CD14-positive monocyte (primary cell): ENCODE data around the gene ATP5F1D. TPM values are rescaled to one million over a fixed set of nuclear protein-coding genes. Genes with fewer than 3 reads are reported as not detected.

Experiments used
- DNase-seq, 3 donors: peaks; one replicate each; pipeline ENCODE4 v3.0.0-alpha.2; 2011 to 2022
- H2AFZ ChIP-seq: 2 replicates; pipeline ENCODE4 v1.6.0; 2012; ENCODE audit warnings: mild to moderate bottlenecking, low read depth, low read length, inconsistent platforms; ENCODE audit not compliant: insufficient read depth, poor library complexity, severe bottlenecking
- H3K27ac ChIP-seq, 2 donors: 1 replicate in 1 of 2; 2 replicates in 1 of 2; pipeline ENCODE4 v1.5.1; 2012 to 2013; ENCODE audit warnings: low read length in 2 of 2, control low read depth in 1 of 2, inconsistent platforms in 1 of 2, low read depth in 1 of 2, mild to moderate bottlenecking in 1 of 2
- H3K27me3 ChIP-seq, 2 donors: one replicate each; pipeline versions ENCODE4 v1.6.0 to v1.6.1; 2011 to 2013; ENCODE audit warnings: low read length in 2 of 2; ENCODE audit not compliant: control insufficient read depth in 2 of 2, insufficient read depth in 2 of 2
- H3K36me3 ChIP-seq, 2 donors: replicated peaks in 1 of 2; 1 replicate in 1 of 2; 2 replicates in 1 of 2; pipeline versions ENCODE4 v1.5.1 to v1.6.1; 2012 to 2013; ENCODE audit warnings: low read length in 2 of 2, control low read depth in 1 of 2, inconsistent platforms in 1 of 2, mild to moderate bottlenecking in 1 of 2; ENCODE audit not compliant: insufficient read depth in 2 of 2, control insufficient read depth in 1 of 2
- H3K4me1 ChIP-seq, 2 donors: 1 replicate in 1 of 2; 2 replicates in 1 of 2; pipeline versions ENCODE4 v1.5.1 to v1.6.1; 2012 to 2013; ENCODE audit warnings: low read length in 2 of 2, control low read depth in 1 of 2, inconsistent platforms in 1 of 2, mild to moderate bottlenecking in 1 of 2, moderate library complexity in 1 of 2; ENCODE audit not compliant: insufficient read depth in 2 of 2, control insufficient read depth in 1 of 2
- H3K4me2 ChIP-seq: replicated peaks from 2 replicates; pipeline ENCODE3; 2012; ENCODE audit warnings: low read length, moderate library complexity, mild to moderate bottlenecking; ENCODE audit not compliant: poor library complexity, severe bottlenecking; ENCODE audit errors: extremely low read depth
- H3K4me3 ChIP-seq, 3 experiments: fragments of 200-600 bp in 1 of 3; sonication (generic) in 1 of 3; replicated peaks in 1 of 3; 1 replicate in 2 of 3; 2 replicates in 1 of 3; pipeline ENCODE4 v1.5.1; 2011 to 2013; ENCODE audit warnings: low read length in 3 of 3, mild to moderate bottlenecking in 3 of 3, control low read depth in 2 of 3, low read depth in 2 of 3, inconsistent platforms in 1 of 3, moderate library complexity in 1 of 3
- H3K79me2 ChIP-seq: 2 replicates; pipeline ENCODE4 v1.6.0; 2012; ENCODE audit warnings: mild to moderate bottlenecking, control low read depth, inconsistent platforms, low read length, moderate library complexity; ENCODE audit not compliant: insufficient read depth
- H3K9ac ChIP-seq: 2 replicates; pipeline ENCODE4 v1.6.0; 2017; ENCODE audit warnings: low read length, mild to moderate bottlenecking; ENCODE audit not compliant: insufficient read depth, poor library complexity, severe bottlenecking
- H3K9me3 ChIP-seq, 2 donors: replicated peaks in 1 of 2; 1 replicate in 1 of 2; 2 replicates in 1 of 2; pipeline versions ENCODE4 v1.5.1 to v1.6.1; 2012 to 2013; ENCODE audit warnings: low read length in 2 of 2, control low read depth in 1 of 2; ENCODE audit not compliant: control insufficient read depth in 1 of 2, insufficient read depth in 1 of 2
- H4K20me1 ChIP-seq: 2 replicates; pipeline ENCODE4 v1.6.0; 2012; ENCODE audit warnings: mild to moderate bottlenecking, low read length, control low read depth, moderate library complexity; ENCODE audit not compliant: insufficient read depth
- H3K27ac Mint-ChIP-seq, 7 donors: one replicate each; pipeline ENCODE4 v1.8.0; 2020; ENCODE audit warnings: mild to moderate bottlenecking in 7 of 7, mixed read lengths in 7 of 7, moderate library complexity in 6 of 7, inconsistent platforms in 2 of 7
- H3K27me3 Mint-ChIP-seq, 3 donors: one replicate each; pipeline ENCODE4 v1.8.0; 2021 to 2022; ENCODE audit warnings: low read depth in 3 of 3, mild to moderate bottlenecking in 3 of 3, mixed read lengths in 3 of 3, moderate library complexity in 3 of 3, inconsistent platforms in 1 of 3
- H3K36me3 Mint-ChIP-seq, 2 donors: one replicate each; pipeline ENCODE4 v1.8.0; 2020; ENCODE audit warnings: mixed read lengths in 2 of 2, inconsistent platforms in 1 of 2, mild to moderate bottlenecking in 1 of 2
- H3K4me1 Mint-ChIP-seq: one replicate; pipeline ENCODE4 v1.8.0; 2020; ENCODE audit warnings: mild to moderate bottlenecking, mixed read lengths
- H3K4me3 Mint-ChIP-seq, 2 donors: one replicate each; pipeline ENCODE4 v1.8.0; 2020; ENCODE audit warnings: mild to moderate bottlenecking in 2 of 2, mixed read lengths in 2 of 2, moderate library complexity in 1 of 2
- H3K9me3 Mint-ChIP-seq, 7 donors: one replicate each; pipeline ENCODE4 v1.8.0; 2020 to 2022; ENCODE audit warnings: mixed read lengths in 7 of 7, mild to moderate bottlenecking in 6 of 7, moderate library complexity in 6 of 7, inconsistent platforms in 2 of 7
- WGBS: methylation state at CpG from one replicate; pipeline ENCODE4 v1.1.5; 2013; ENCODE audit warnings: missing lambda C conversion rate; ENCODE audit not compliant: insufficient coverage; 5-methylcytosine and 5-hydroxymethylcytosine counted together
- intact Hi-C, 2 donors: fragments of 100-400 bp; cut with micrococcal nuclease; formaldehyde crosslinking; loops; one replicate each; pipeline versions ENCODE4 v1.15.0 to v1.15.1; 2023
- polyA plus RNA-seq, 3 donors: library from polyadenylated mRNA; depleted of rRNA in 1 of 3; unstranded in 2 of 3; stranded (reverse) in 1 of 3; fragments of 300-500 nt in 2 of 3; fragments of >200 nt in 1 of 3; fragmentation: Illumina TruSeq in 2 of 3; gene quantifications; 1 replicate in 2 of 3; 2 replicates in 1 of 3; pipeline ENCODE4 v1.2.3, GENCODE V29; 2012 to 2021
- TF ChIP-seq, protein P1 (sequence below): fragments of 200-600 bp; IDR thresholded peaks from one replicate; pipeline ENCODE4 v1.8.0; 2022; ENCODE audit warnings: antibody characterized with exemption, mild to moderate bottlenecking

Gene ATP5F1D
- polyA plus RNA-seq, 3 donors, result 122 to 160 (median 143) TPM

DNA sequence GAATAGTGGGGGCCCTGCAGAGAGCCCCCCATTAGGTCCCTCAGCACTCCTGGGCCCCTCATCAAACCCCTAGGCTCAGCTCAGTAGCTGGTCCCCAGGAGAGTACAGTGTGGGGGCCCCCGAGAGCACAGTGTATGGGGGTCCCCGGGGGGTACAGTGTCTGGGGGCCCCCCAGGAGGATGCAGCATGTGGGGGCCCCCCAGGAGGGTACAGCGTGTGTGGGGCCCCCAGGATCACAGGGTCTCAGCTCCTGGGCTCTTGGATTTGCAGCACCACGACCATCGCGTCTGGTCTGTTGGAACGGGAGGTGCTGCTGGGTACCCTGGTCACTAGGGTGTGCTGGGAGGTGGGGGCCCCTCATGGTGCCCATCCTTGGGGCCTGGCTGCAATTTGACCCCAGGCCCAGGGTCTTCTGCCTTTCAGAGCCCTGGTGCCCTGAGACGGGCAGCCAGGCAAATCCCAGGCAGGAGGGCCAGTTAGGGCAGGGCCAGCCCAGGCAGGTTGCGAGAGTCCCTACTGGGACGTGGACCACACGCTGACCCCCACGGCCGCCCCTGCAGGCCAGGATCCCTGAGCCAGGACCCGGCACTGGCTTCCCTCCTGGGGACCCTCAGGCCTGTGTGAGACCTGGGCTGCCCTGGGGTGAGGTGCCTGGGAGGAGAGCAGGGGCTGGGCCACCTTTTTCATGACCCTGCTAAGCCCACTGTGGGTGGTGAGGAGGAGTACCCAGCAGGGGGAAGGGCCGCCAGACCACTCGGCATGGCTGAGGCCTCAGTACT is 17.3 kb upstream of the ATP5F1D start:
- Histone ChIP-seq H3K27ac (no peak overlapping the region), H3K9ac (no peak overlapping the region), H3K4me3 (no peak overlapping the region), H3K9me3 (no peaks in the 10 kb centered on the region), H4K20me1 (peaks cover 69% of the 10 kb centered on the region), H3K4me1 (no peaks in the 10 kb centered on the region), H3K4me2 (no peak overlapping the region), H3K36me3 (peaks cover 53 to 80% of the 10 kb centered on the region in 2 donors), H3K79me2 (no peaks in the 10 kb centered on the region), H2AFZ (no peak overlapping the region), H3K27me3 (no peaks in the 10 kb centered on the region)
- Mint-ChIP-seq H3K4me3 (peak overlapping the region in 1 of 2 donors; percentile 31), H3K4me1 (no peaks in the 10 kb centered on the region), H3K27me3 (peaks cover 0 to 2% (median 0%) of the 10 kb centered on the region in 3 donors), H3K36me3 (peaks cover 17 to 40% of the 10 kb centered on the region in 2 donors), H3K27ac (no peak overlapping the region), H3K9me3 (peaks cover 0 to 10% (median 3%) of the 10 kb centered on the region in 7 donors)
- TF ChIP-seq, protein P1, sequence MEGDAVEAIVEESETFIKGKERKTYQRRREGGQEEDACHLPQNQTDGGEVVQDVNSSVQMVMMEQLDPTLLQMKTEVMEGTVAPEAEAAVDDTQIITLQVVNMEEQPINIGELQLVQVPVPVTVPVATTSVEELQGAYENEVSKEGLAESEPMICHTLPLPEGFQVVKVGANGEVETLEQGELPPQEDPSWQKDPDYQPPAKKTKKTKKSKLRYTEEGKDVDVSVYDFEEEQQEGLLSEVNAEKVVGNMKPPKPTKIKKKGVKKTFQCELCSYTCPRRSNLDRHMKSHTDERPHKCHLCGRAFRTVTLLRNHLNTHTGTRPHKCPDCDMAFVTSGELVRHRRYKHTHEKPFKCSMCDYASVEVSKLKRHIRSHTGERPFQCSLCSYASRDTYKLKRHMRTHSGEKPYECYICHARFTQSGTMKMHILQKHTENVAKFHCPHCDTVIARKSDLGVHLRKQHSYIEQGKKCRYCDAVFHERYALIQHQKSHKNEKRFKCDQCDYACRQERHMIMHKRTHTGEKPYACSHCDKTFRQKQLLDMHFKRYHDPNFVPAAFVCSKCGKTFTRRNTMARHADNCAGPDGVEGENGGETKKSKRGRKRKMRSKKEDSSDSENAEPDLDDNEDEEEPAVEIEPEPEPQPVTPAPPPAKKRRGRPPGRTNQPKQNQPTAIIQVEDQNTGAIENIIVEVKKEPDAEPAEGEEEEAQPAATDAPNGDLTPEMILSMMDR, result no peak
- 98% methylated on average over 16 of the region's 16 CpGs for WGBS
- intact Hi-C loops, result no loop called here
- no peak for DNase-seq

DNA sequence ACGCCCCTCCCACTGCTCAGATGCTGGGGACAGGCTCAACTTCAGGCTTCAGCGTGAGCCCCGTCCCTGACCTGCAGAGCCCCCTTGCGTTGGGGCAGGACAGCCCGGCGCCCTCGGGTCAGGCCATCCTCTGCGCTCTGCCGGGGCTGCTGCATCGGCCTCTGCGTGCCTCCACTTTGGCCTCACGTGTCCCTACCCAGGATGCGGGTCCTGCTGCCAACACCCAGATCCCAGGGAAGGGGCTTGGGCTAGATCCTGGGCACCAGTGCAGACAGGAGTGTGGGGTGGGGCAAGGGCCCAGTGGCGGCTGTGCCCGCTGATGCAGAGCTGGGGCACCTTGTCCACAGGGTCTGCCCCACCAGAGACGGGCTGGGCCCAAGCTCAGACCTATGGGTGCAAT is 16.7 kb upstream of the ATP5F1D start:
- Histone ChIP-seq H3K4me2 (no peak overlapping the region), H3K36me3 (peaks cover 51 to 79% of the 10 kb centered on the region in 2 donors), H2AFZ (no peak overlapping the region), H3K9me3 (no peaks in the 10 kb centered on the region), H3K9ac (no peak overlapping the region), H3K4me3 (no peak overlapping the region), H3K4me1 (no peaks in the 10 kb centered on the region), H4K20me1 (peaks cover 66% of the 10 kb centered on the region), H3K79me2 (no peaks in the 10 kb centered on the region), H3K27me3 (no peaks in the 10 kb centered on the region), H3K27ac (no peak overlapping the region)
- H3K27me3 Mint-ChIP-seq, result peaks cover 0 to 2% (median 0%) of the 10 kb centered on the region in 3 donors
- H3K4me1 Mint-ChIP-seq, result no peaks in the 10 kb centered on the region
- 87% methylated on average over 12 of the region's 16 CpGs for whole genome bisulfite sequencing
- peaks cover 0 to 10% (median 3%) of the 10 kb centered on the region in 7 donors for H3K9me3 Mint-ChIP-seq
- H3K4me3 Mint-ChIP-seq, result no peak overlapping the region
- no peak overlapping the region for H3K27ac Mint-ChIP-seq
- DNase-seq, result no peak
- TF ChIP-seq, protein P1, result no peak
- intact Hi-C loops, result no loop called here
- H3K36me3 Mint-ChIP-seq, result peaks cover 17 to 37% of the 10 kb centered on the region in 2 donors
